KMS-11 (cell line): ENCODE results near the gene COL3A1.

ENCODE experiments used
- H2AFZ ChIP-seq: fragments of 200-600 bp; sonication (generic); 2 replicates; pipeline ENCODE4 v1.6.1; 2016; ENCODE audit warnings: antibody characterized with exemption, mixed run types, low read depth
- H3K27ac ChIP-seq: fragments of 200-600 bp; sonication (generic); 2 replicates; pipeline ENCODE4 v1.6.1; 2016; ENCODE audit warnings: mild to moderate bottlenecking, mixed run types
- H3K27me3 ChIP-seq: fragments of 200-600 bp; sonication (generic); 2 replicates; pipeline ENCODE4 v1.6.1; 2017; ENCODE audit warnings: mild to moderate bottlenecking, low read depth, mixed run types, moderate library complexity; ENCODE audit not compliant: insufficient read depth
- H3K36me3 ChIP-seq: fragments of 200-600 bp; sonication (generic); 2 replicates; pipeline ENCODE4 v1.6.1; 2017; ENCODE audit warnings: mild to moderate bottlenecking, mixed run types; ENCODE audit not compliant: insufficient read depth
- H3K4me1 ChIP-seq: fragments of 200-600 bp; sonication (generic); 2 replicates; pipeline ENCODE4 v1.6.1; 2016; ENCODE audit warnings: mild to moderate bottlenecking, low read depth, mixed run types; ENCODE audit not compliant: poor library complexity, severe bottlenecking
- H3K4me2 ChIP-seq: fragments of 200-600 bp; sonication (generic); 2 replicates; pipeline ENCODE4 v1.7.0; 2016; ENCODE audit warnings: mild to moderate bottlenecking, mixed run types
- H3K4me3 ChIP-seq: fragments of 200-600 bp; sonication (generic); IDR thresholded peaks from 2 replicates; pipeline ENCODE4 v1.6.1; 2017; ENCODE audit warnings: low read depth, low read length, mixed read lengths; ENCODE audit not compliant: insufficient read depth
- H3K79me2 ChIP-seq: fragments of 200-600 bp; sonication (generic); 2 replicates; pipeline ENCODE4 v1.6.1; 2016; ENCODE audit warnings: low read depth, mixed run types; ENCODE audit not compliant: insufficient read depth
- H3K9ac ChIP-seq: fragments of 200-600 bp; sonication (generic); 2 replicates; pipeline ENCODE4 v1.6.1; 2016; ENCODE audit warnings: mild to moderate bottlenecking, mixed run types
- H4K20me1 ChIP-seq: fragments of 200-600 bp; sonication (generic); 2 replicates; pipeline ENCODE4 v1.6.1; 2016; ENCODE audit warnings: mild to moderate bottlenecking, mixed run types; ENCODE audit not compliant: insufficient read depth
- TF ChIP-seq, protein P1 (sequence below): fragments of 200-600 bp; sonication (generic); conservative IDR thresholded peaks from 2 replicates; pipeline ENCODE4 v1.6.1; 2017; ENCODE audit warnings: low read depth, mild to moderate bottlenecking, antibody characterized with exemption, low read length, moderate library complexity, mixed read lengths

Gene COL3A1

DNA sequence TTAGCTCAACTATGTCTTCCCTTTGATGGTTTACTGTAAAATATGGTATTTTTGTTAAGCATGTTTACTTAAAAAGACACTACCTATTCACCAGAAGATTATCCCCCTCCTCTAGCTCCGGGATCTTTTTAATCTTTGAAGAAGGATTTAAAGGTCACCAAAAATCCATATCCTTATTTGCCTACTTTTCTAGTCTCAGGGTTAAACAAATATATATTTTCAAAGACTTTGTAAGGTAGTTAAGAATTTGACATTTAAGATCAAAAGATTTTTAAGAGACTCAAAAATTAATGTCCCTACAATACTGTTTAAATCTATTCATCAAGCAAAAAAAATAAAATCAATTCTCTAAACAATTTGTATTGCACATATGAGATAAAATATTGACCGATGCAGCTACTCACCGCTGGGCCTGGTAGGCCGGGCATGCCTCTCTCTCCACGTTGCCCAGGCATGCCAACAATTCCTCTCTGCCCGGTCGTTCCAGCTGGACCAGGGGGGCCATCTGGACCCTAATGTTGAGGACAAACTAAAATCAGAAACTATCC is 76.1 kb downstream of the COL3A1 start:
- H3K36me3 ChIP-seq: no peaks in the 10 kb centered on the region
- no peaks in the 10 kb centered on the region for H3K27me3 ChIP-seq
- no peak overlapping the region for H3K27ac ChIP-seq
- no peak overlapping the region for H2AFZ ChIP-seq
- H4K20me1 ChIP-seq: no peaks in the 10 kb centered on the region
- no peaks in the 10 kb centered on the region for H3K4me1 ChIP-seq
- no peak overlapping the region for H3K4me2 ChIP-seq
- H3K9ac ChIP-seq: no peak overlapping the region
- TF ChIP-seq, protein P1, sequence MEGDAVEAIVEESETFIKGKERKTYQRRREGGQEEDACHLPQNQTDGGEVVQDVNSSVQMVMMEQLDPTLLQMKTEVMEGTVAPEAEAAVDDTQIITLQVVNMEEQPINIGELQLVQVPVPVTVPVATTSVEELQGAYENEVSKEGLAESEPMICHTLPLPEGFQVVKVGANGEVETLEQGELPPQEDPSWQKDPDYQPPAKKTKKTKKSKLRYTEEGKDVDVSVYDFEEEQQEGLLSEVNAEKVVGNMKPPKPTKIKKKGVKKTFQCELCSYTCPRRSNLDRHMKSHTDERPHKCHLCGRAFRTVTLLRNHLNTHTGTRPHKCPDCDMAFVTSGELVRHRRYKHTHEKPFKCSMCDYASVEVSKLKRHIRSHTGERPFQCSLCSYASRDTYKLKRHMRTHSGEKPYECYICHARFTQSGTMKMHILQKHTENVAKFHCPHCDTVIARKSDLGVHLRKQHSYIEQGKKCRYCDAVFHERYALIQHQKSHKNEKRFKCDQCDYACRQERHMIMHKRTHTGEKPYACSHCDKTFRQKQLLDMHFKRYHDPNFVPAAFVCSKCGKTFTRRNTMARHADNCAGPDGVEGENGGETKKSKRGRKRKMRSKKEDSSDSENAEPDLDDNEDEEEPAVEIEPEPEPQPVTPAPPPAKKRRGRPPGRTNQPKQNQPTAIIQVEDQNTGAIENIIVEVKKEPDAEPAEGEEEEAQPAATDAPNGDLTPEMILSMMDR: no peak
- H3K4me3 ChIP-seq: no peak overlapping the region
- H3K79me2 ChIP-seq: no peaks in the 10 kb centered on the region

DNA sequence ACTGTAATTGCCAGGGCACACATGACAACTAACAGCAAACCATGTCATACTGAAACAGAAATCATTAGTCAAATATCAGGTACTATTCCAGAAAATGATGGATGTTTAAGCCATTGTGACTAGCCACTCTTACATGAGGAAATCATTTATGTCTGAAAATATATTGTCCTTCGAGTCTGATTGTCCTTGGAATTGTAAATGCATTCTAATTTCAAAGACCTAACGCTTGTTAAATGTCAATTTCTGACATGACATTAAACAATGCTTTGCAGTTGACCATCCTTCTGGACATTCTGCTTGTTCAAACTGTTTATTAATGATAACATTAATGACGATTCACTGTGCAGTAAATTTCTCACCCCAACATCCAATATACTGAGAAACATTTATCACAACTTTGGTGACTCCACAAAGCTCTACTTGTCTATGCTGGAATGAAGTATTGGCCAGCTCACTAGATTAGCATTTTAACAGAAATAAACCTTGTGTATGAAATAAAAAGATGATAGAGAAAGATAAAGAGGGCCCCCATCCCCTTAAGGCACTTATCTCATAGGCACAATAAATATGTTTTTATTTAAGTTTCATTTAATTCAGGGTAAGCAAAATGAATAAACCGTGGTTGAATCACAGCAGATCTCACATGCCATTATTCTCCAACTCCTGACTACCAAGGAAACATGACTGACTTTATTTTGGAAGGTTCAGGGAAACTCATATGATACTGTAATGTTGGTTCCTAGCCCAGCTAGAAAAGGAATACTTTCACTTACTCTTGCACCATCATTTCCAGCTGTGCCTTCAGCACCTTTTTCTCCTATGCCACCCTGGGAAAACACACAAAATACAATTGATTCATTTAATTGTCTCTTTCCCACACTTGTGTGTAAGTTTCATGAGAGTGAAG is 82.3 kb downstream of the COL3A1 start:
- TF ChIP-seq, protein P1: no peak
- Histone ChIP-seq H3K36me3 (no peaks in the 10 kb centered on the region), H3K4me2 (no peak overlapping the region), H3K4me1 (no peaks in the 10 kb centered on the region), H4K20me1 (no peaks in the 10 kb centered on the region), H2AFZ (no peak overlapping the region), H3K27ac (no peak overlapping the region), H3K27me3 (no peaks in the 10 kb centered on the region), H3K9ac (no peak overlapping the region), H3K79me2 (no peaks in the 10 kb centered on the region), H3K4me3 (no peak overlapping the region)

DNA sequence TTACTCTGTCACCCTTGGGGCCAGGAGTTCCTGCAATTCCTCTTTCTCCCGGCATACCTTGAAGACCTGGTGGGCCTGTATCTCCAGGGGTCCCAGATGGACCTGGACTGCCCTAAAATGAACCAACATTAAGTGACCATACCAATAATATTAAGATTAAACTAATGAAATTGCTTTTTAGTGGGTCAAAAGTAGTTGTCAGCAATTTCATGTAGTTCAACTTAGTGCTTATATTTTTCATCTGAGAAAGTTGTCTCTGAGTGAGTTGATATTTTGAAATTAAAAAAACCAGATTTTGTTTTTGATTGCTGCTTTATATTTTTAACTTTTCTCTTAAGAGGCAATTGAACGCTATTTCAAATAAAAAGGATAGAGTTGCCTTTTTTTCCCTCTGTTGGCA is 83.1 kb downstream of the COL3A1 start:
- Histone ChIP-seq H3K4me1 (no peaks in the 10 kb centered on the region), H3K9ac (no peak overlapping the region), H4K20me1 (no peaks in the 10 kb centered on the region), H3K4me2 (no peak overlapping the region), H3K36me3 (no peaks in the 10 kb centered on the region), H2AFZ (no peak overlapping the region), H3K27ac (no peak overlapping the region), H3K79me2 (no peaks in the 10 kb centered on the region), H3K27me3 (no peaks in the 10 kb centered on the region), H3K4me3 (no peak overlapping the region)
- TF ChIP-seq, protein P1: no peak

DNA sequence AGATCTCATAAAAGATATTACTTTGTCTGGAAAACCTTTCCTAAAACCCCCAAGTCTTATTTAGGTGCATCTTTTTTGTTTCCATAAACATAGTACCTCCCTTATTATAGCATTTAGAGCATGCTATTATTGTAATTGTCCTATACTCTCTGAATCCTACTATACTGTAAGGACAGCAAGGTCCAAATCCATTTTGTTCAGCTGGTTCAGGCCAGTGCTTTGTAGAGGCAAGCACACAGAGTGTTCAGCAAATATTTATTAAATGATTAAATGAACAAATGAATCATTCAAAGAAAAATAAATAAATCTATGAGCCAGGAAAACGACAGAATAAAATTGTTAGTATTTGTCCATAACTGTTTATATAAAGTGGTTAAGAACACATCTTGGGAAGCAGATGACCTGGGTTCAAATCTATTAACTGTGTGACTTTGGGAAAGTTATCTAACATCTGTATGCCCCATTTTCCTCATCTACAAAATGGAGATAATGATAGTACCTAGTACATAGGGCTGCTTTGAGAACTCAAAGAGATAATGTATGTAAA is 86.0 kb downstream of the COL3A1 start:
- Histone ChIP-seq H3K27me3 (no peaks in the 10 kb centered on the region), H4K20me1 (no peaks in the 10 kb centered on the region), H3K79me2 (no peaks in the 10 kb centered on the region), H3K4me2 (no peak overlapping the region), H3K4me1 (no peaks in the 10 kb centered on the region), H2AFZ (no peak overlapping the region), H3K9ac (no peak overlapping the region), H3K4me3 (no peak overlapping the region), H3K27ac (no peak overlapping the region), H3K36me3 (no peaks in the 10 kb centered on the region)
- TF ChIP-seq, protein P1: no peak
